Measurements from ENCODE around the gene ENOX1.

Gene ENOX1

GRCh38 chr13:43307221-43307920 lies 479.4 kb downstream of the ENOX1 start:
- no peak overlapping the region for H3K27ac Mint-ChIP-seq
- H3K9me3 Mint-ChIP-seq = no peaks in the 10 kb centered on the region
- no peak overlapping the region for H3K4me3 Mint-ChIP-seq
- H3K4me1 Mint-ChIP-seq (ENCODE audit: low read depth) = no peaks in the 10 kb centered on the region
- peaks cover 41% of the 10 kb centered on the region for H3K27me3 Mint-ChIP-seq
- H3K36me3 Mint-ChIP-seq (ENCODE audit: low read depth) = no peaks in the 10 kb centered on the region
- DNase-seq = no peak

GRCh38 chr13:43306372-43306771 lies 480.4 kb downstream of the ENOX1 start:
- H3K4me3 Mint-ChIP-seq = no peak overlapping the region
- peaks cover 37% of the 10 kb centered on the region for H3K27me3 Mint-ChIP-seq
- H3K9me3 Mint-ChIP-seq = no peaks in the 10 kb centered on the region
- no peaks in the 10 kb centered on the region for H3K4me1 Mint-ChIP-seq (ENCODE audit: low read depth)
- no peak for DNase-seq
- H3K36me3 Mint-ChIP-seq (ENCODE audit: low read depth) = no peaks in the 10 kb centered on the region
- no peak overlapping the region for H3K27ac Mint-ChIP-seq

GRCh38 chr13:43305416-43305815 lies 481.4 kb downstream of the ENOX1 start:
- Mint-ChIP-seq H3K4me1 (ENCODE audit: low read depth) (no peaks in the 10 kb centered on the region), H3K27ac (no peak overlapping the region), H3K27me3 (peaks cover 32% of the 10 kb centered on the region), H3K4me3 (no peak overlapping the region), H3K36me3 (ENCODE audit: low read depth) (no peaks in the 10 kb centered on the region), H3K9me3 (no peaks in the 10 kb centered on the region)
- DNase-seq = no peak

- Mint-ChIP-seq H3K4me1 (ENCODE audit: low read depth) (no peaks in the 10 kb centered on the region), H3K4me3 (no peak overlapping the region), H3K27me3 (peaks cover 29% of the 10 kb centered on the region), H3K9me3 (no peaks in the 10 kb centered on the region), H3K36me3 (ENCODE audit: low read depth) (no peaks in the 10 kb centered on the region), H3K27ac (no peak overlapping the region)
- no peak for DNase-seq
Observed at GRCh38 chr13:43304945-43305344, 481.8 kb downstream of the ENOX1 start.

- H3K36me3 Mint-ChIP-seq (ENCODE audit: low read depth) = no peaks in the 10 kb centered on the region
Observed at GRCh38 chr13:43304449-43304848, 482.3 kb downstream of the ENOX1 start.

GRCh38 chr13:43303033-43303729 lies 483.6 kb downstream of the ENOX1 start:
- peaks cover 30% of the 10 kb centered on the region for H3K27me3 Mint-ChIP-seq
- no peak overlapping the region for H3K4me3 Mint-ChIP-seq
- no peaks in the 10 kb centered on the region for H3K9me3 Mint-ChIP-seq
- no peak overlapping the region for H3K27ac Mint-ChIP-seq
- DNase-seq = no peak
- no peaks in the 10 kb centered on the region for H3K36me3 Mint-ChIP-seq (ENCODE audit: low read depth)
- H3K4me1 Mint-ChIP-seq (ENCODE audit: low read depth) = no peaks in the 10 kb centered on the region

More at GRCh38 chr13:43304449-43304848, 482.3 kb downstream of the ENOX1 start:
- Mint-ChIP-seq H3K4me1 (ENCODE audit: low read depth) (no peaks in the 10 kb centered on the region), H3K27ac (no peak overlapping the region), H3K9me3 (no peaks in the 10 kb centered on the region), H3K4me3 (no peak overlapping the region), H3K27me3 (peaks cover 29% of the 10 kb centered on the region)
- DNase-seq = no peak

- Mint-ChIP-seq H3K4me1 (ENCODE audit: low read depth) (no peaks in the 10 kb centered on the region), H3K27me3 (peaks cover 21% of the 10 kb centered on the region), H3K9me3 (no peaks in the 10 kb centered on the region), H3K4me3 (no peak overlapping the region), H3K27ac (no peak overlapping the region), H3K36me3 (ENCODE audit: low read depth) (no peaks in the 10 kb centered on the region)
- no peak for DNase-seq
Observed at GRCh38 chr13:43301346-43301969, 485.3 kb downstream of the ENOX1 start.

GRCh38 chr13:43300865-43301264 lies 485.9 kb downstream of the ENOX1 start:
- no peak for DNase-seq
- H3K9me3 Mint-ChIP-seq = no peaks in the 10 kb centered on the region
- no peaks in the 10 kb centered on the region for H3K4me1 Mint-ChIP-seq (ENCODE audit: low read depth)
- no peak overlapping the region for H3K4me3 Mint-ChIP-seq
- H3K27ac Mint-ChIP-seq = no peak overlapping the region
- H3K36me3 Mint-ChIP-seq (ENCODE audit: low read depth) = no peaks in the 10 kb centered on the region
- peaks cover 18% of the 10 kb centered on the region for H3K27me3 Mint-ChIP-seq

GRCh38 chr13:43299374-43299773 lies 487.4 kb downstream of the ENOX1 start:
- Mint-ChIP-seq H3K9me3 (no peaks in the 10 kb centered on the region), H3K27ac (no peak overlapping the region), H3K36me3 (ENCODE audit: low read depth) (no peaks in the 10 kb centered on the region), H3K27me3 (peaks cover 15% of the 10 kb centered on the region), H3K4me1 (ENCODE audit: low read depth) (no peaks in the 10 kb centered on the region), H3K4me3 (no peak overlapping the region)
- no peak for DNase-seq

GRCh38 chr13:43298816-43299215 lies 488.0 kb downstream of the ENOX1 start:
- Mint-ChIP-seq H3K4me1 (ENCODE audit: low read depth) (no peaks in the 10 kb centered on the region), H3K4me3 (no peak overlapping the region), H3K27ac (no peak overlapping the region), H3K27me3 (peaks cover 15% of the 10 kb centered on the region), H3K9me3 (no peaks in the 10 kb centered on the region), H3K36me3 (ENCODE audit: low read depth) (no peaks in the 10 kb centered on the region)
- no peak for DNase-seq

- DNase-seq = no peak
- H3K27ac Mint-ChIP-seq = no peak overlapping the region
- peaks cover 15% of the 10 kb centered on the region for H3K27me3 Mint-ChIP-seq
Observed at GRCh38 chr13:43297967-43298678, 488.6 kb downstream of the ENOX1 start.

GRCh38 chr13:43295825-43296564 lies 490.8 kb downstream of the ENOX1 start:
- Mint-ChIP-seq H3K27me3 (peaks cover 15% of the 10 kb centered on the region), H3K4me3 (no peak overlapping the region), H3K4me1 (ENCODE audit: low read depth) (no peaks in the 10 kb centered on the region), H3K27ac (no peak overlapping the region), H3K9me3 (no peaks in the 10 kb centered on the region), H3K36me3 (ENCODE audit: low read depth) (no peaks in the 10 kb centered on the region)
- DNase-seq = no peak

More at GRCh38 chr13:43297967-43298678, 488.6 kb downstream of the ENOX1 start:
- no peaks in the 10 kb centered on the region for H3K36me3 Mint-ChIP-seq (ENCODE audit: low read depth)
- H3K4me3 Mint-ChIP-seq = no peak overlapping the region
- no peaks in the 10 kb centered on the region for H3K9me3 Mint-ChIP-seq
- no peaks in the 10 kb centered on the region for H3K4me1 Mint-ChIP-seq (ENCODE audit: low read depth)

- DNase-seq = no peak
- H3K36me3 Mint-ChIP-seq (ENCODE audit: low read depth) = no peaks in the 10 kb centered on the region
- no peaks in the 10 kb centered on the region for H3K9me3 Mint-ChIP-seq
- H3K27me3 Mint-ChIP-seq = peaks cover 15% of the 10 kb centered on the region
- no peak overlapping the region for H3K4me3 Mint-ChIP-seq
- H3K27ac Mint-ChIP-seq = no peak overlapping the region
- H3K4me1 Mint-ChIP-seq (ENCODE audit: low read depth) = no peaks in the 10 kb centered on the region
Observed at GRCh38 chr13:43295321-43295720, 491.5 kb downstream of the ENOX1 start.

GRCh38 chr13:43294412-43294811 lies 492.4 kb downstream of the ENOX1 start:
- Mint-ChIP-seq H3K4me1 (ENCODE audit: low read depth) (no peaks in the 10 kb centered on the region), H3K4me3 (no peak overlapping the region), H3K36me3 (ENCODE audit: low read depth) (no peaks in the 10 kb centered on the region), H3K27me3 (peaks cover 12% of the 10 kb centered on the region), H3K27ac (no peak overlapping the region), H3K9me3 (no peaks in the 10 kb centered on the region)
- DNase-seq = no peak

All from activated T-cell treated with anti-CD3 and anti-CD28 coated beads, Interleukin-2, amount 50 U/mL, for 24 hours (primary cell).